ENCODE measurements around the gene RPH3AL.
"Not testable (repeated sequence)": the region's sequence is repeated elsewhere in the genome, so short reads cannot be mapped to it uniquely, and the experiment has no call there.

Gene RPH3AL

GRCh38 chr17:205817-206216, 146.8 kb downstream of the RPH3AL start:
- H3K9me3 ChIP-seq (ENCODE audit: control insufficient read depth, low read length) = peaks cover 6% of the 10 kb centered on the region
- no peaks in the 10 kb centered on the region for H3K36me3 ChIP-seq (ENCODE audit: control insufficient read depth, insufficient read depth, low read length, severe bottlenecking)
- no peak overlapping the region for H3K4me3 ChIP-seq (ENCODE audit: low read length)
- H3K4me1 ChIP-seq (ENCODE audit: control insufficient read depth, insufficient read depth, low read length) = no peaks in the 10 kb centered on the region
- no peak for DNase-seq (ENCODE audit: low read depth)
- no peak overlapping the region for H3K9ac ChIP-seq (ENCODE audit: low read length)
- peaks cover 39% of the 10 kb centered on the region for H3K27me3 ChIP-seq (replicated peaks; ENCODE audit: control insufficient read depth, insufficient read depth, low read length)

DNA sequence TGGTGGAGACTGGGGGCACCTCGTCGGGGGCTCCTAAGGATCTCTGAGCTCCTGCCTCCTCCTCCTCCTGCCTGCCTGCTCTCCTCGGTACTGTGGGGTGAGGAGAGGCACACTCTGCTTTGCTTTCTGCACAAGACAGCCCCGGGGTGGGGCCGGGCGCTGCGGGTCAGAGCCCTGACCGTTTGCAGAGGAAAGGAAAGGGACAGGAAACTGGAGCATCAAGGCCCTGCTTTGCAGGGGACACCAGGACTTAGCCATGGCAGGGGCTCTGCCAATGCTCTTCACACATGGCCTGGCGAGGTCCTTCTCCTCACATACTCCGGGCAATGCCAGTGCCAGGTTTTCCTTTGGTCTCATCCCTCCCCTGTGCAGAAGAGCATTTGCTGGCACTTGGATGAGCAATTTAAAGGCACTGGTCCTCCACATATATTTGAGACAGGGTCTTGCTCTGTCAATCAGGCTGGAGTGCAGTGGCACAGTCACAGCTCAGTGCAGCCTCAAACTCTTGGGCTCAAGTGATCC, 147.4 kb downstream of the RPH3AL start:
- H3K4me3 ChIP-seq (ENCODE audit: low read length) = no peak overlapping the region
- no peaks in the 10 kb centered on the region for H3K4me1 ChIP-seq (ENCODE audit: control insufficient read depth, insufficient read depth, low read length)
- no peak overlapping the region for H3K9ac ChIP-seq (ENCODE audit: low read length)
- H3K36me3 ChIP-seq (ENCODE audit: control insufficient read depth, insufficient read depth, low read length, severe bottlenecking) = no peaks in the 10 kb centered on the region
- H3K9me3 ChIP-seq (ENCODE audit: control insufficient read depth, low read length) = peaks cover 6% of the 10 kb centered on the region
- DNase-seq (ENCODE audit: low read depth) = no peak
- H3K27me3 ChIP-seq (replicated peaks; ENCODE audit: control insufficient read depth, insufficient read depth, low read length) = peaks cover 45% of the 10 kb centered on the region

DNA sequence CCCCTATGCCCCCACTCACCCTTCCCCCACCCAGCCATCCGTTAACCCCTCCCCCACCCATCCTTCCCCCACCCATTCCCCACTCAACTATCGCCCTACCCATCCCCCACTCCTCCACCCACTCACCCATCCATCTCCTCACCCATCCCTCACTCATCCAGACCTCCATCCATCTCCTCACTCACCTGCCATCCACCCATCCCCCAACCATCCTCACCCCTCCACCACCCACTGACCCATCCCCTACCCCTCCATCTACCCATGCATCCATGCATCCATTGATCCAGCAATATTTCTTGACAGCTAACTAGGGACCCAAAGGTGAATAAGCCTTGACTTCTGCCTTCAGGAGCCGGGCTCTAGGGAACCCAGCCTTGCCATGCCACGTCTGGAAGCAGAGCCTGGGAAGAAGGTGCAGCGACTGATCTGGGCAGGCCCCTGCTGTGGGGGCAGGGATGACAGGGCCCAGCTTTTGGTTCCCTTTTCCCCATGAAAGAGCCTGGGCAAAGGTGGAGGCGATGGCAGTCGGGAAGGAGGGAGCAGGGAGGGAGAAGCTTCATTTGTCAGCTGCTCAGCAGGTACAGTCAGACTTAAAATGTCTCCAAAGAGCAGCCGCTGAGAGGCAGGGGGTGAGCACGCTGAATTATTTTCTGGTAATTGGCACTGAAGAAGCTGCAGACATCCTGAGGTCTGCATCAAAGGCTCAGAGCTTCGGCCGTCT, 148.0 kb downstream of the RPH3AL start:
- H3K27me3 ChIP-seq (replicated peaks; ENCODE audit: control insufficient read depth, insufficient read depth, low read length) = peaks cover 51% of the 10 kb centered on the region
- DNase-seq (ENCODE audit: low read depth) = no peak
- H3K9me3 ChIP-seq (ENCODE audit: control insufficient read depth, low read length) = peaks cover 6% of the 10 kb centered on the region
- H3K4me3 ChIP-seq (ENCODE audit: low read length) = no peak overlapping the region
- no peaks in the 10 kb centered on the region for H3K4me1 ChIP-seq (ENCODE audit: control insufficient read depth, insufficient read depth, low read length)
- no peaks in the 10 kb centered on the region for H3K36me3 ChIP-seq (ENCODE audit: control insufficient read depth, insufficient read depth, low read length, severe bottlenecking)
- H3K9ac ChIP-seq (ENCODE audit: low read length) = no peak overlapping the region

- DNase-seq (ENCODE audit: low read depth) = no peak
- Histone ChIP-seq H3K4me1 (ENCODE audit: control insufficient read depth, insufficient read depth, low read length) (peaks cover 3% of the 10 kb centered on the region), H3K36me3 (ENCODE audit: control insufficient read depth, insufficient read depth, low read length, severe bottlenecking) (no peaks in the 10 kb centered on the region), H3K9me3 (ENCODE audit: control insufficient read depth, low read length) (no peaks in the 10 kb centered on the region), H3K27me3 (replicated peaks; ENCODE audit: control insufficient read depth, insufficient read depth, low read length) (peaks cover 48% of the 10 kb centered on the region), H3K4me3 (ENCODE audit: low read length) (no peak overlapping the region), H3K9ac (ENCODE audit: low read length) (no peak overlapping the region)
Observed at GRCh38 chr17:202501-202951, 150.1 kb downstream of the RPH3AL start.

- H3K9me3 ChIP-seq (ENCODE audit: control insufficient read depth, low read length); H3K4me1 ChIP-seq (ENCODE audit: control insufficient read depth, insufficient read depth, low read length); H3K9ac ChIP-seq (ENCODE audit: low read length); H3K36me3 ChIP-seq (ENCODE audit: control insufficient read depth, insufficient read depth, low read length, severe bottlenecking); H3K4me3 ChIP-seq (ENCODE audit: low read length); DNase-seq (ENCODE audit: low read depth): not testable (repeated sequence)
- peaks cover 52% of the 10 kb centered on the region for H3K27me3 ChIP-seq (replicated peaks; ENCODE audit: control insufficient read depth, insufficient read depth, low read length)
Observed at GRCh38 chr17:201736-202135, 150.9 kb downstream of the RPH3AL start.

DNA sequence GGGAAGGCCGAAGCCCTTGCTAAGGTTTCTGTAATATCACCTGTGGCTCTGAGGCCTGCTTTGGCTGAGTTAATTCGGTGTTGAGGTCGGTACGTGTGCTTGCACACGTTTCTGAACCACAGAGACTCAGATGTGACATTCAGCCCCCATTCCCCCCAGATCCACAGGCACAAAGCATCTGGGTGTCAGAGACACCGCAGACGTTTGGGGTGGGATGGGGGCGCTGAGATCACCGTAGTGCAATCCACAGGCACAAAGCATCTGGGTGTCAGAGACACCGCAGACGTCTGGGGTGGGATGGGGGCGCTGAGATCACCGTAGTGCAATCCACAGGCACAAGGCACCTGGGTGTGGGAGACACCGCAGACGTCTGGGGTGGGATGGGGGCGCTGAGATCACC, 151.3 kb downstream of the RPH3AL start:
- not testable (repeated sequence) for H3K36me3 ChIP-seq (ENCODE audit: control insufficient read depth, insufficient read depth, low read length, severe bottlenecking); DNase-seq (ENCODE audit: low read depth); H3K4me3 ChIP-seq (ENCODE audit: low read length); H3K9me3 ChIP-seq (ENCODE audit: control insufficient read depth, low read length); H3K4me1 ChIP-seq (ENCODE audit: control insufficient read depth, insufficient read depth, low read length); H3K9ac ChIP-seq (ENCODE audit: low read length)
- H3K27me3 ChIP-seq (replicated peaks; ENCODE audit: control insufficient read depth, insufficient read depth, low read length) = peaks cover 56% of the 10 kb centered on the region

DNA sequence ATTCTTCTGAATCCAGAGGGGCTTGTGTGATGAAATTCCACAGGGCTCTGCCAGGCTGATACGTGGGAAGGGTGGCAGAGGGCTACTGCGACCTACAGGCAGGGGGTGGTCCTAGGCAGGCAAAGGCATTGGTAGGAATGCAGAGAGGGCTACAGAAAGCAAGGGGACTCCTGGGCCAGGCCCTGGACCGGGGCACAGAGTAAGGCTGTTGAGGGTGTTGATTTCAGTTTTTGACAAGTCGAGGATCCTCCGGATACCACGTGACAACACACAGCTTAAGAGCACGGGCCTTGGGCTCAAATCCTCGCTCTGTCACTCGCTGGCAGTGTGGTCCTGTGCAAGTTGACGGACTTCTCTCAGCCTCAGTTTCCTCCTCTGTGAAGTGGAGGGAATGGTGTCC, 152.0 kb downstream of the RPH3AL start:
- Histone ChIP-seq H3K4me3 (ENCODE audit: low read length) (no peak overlapping the region), H3K9ac (ENCODE audit: low read length) (no peak overlapping the region), H3K9me3 (ENCODE audit: control insufficient read depth, low read length) (no peaks in the 10 kb centered on the region), H3K36me3 (ENCODE audit: control insufficient read depth, insufficient read depth, low read length, severe bottlenecking) (no peaks in the 10 kb centered on the region), H3K27me3 (replicated peaks; ENCODE audit: control insufficient read depth, insufficient read depth, low read length) (peaks cover 63% of the 10 kb centered on the region), H3K4me1 (ENCODE audit: control insufficient read depth, insufficient read depth, low read length) (peaks cover 3% of the 10 kb centered on the region)
- DNase-seq (ENCODE audit: low read depth) = no peak

DNA sequence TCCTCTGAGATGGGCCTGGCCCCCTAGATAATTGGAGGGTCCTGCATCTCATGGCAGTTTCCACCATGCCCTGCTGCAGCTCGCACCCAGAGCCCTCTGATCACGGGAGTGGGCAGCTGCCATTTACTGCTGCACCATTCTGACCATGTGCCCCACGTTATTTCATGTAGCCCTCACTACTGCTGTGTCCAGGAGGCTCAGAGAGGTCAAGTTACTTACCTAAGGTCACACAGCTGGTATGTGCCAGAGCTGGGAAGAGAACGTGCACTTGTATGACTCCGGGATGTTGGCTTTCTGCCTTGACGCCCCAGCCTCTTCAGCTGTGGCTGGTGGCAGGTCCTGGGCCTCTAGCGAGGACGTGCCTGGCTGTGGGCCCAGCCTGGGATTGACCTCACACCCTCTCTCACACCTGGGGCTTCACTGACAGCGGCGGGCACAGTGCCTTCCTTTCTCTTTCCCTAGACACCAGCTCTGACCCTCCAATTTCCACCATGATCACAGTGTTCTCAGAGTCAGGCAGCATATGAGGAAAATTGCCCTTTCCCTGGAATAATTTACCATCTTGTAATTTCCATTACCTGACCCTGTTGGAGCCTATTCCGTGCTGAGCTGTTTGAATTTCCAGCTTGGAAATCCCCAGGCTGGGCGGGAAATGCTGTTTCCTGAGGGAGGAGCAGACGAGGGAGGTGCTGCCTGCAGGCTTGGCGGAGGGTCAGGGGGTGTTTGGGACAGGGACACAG, 152.6 kb downstream of the RPH3AL start:
- DNase-seq (ENCODE audit: low read depth) = no peak
- peaks cover 3% of the 10 kb centered on the region for H3K4me1 ChIP-seq (ENCODE audit: control insufficient read depth, insufficient read depth, low read length)
- peaks cover 68% of the 10 kb centered on the region for H3K27me3 ChIP-seq (replicated peaks; ENCODE audit: control insufficient read depth, insufficient read depth, low read length)
- no peak overlapping the region for H3K4me3 ChIP-seq (ENCODE audit: low read length)
- no peak overlapping the region for H3K9ac ChIP-seq (ENCODE audit: low read length)
- no peaks in the 10 kb centered on the region for H3K36me3 ChIP-seq (ENCODE audit: control insufficient read depth, insufficient read depth, low read length, severe bottlenecking)
- no peaks in the 10 kb centered on the region for H3K9me3 ChIP-seq (ENCODE audit: control insufficient read depth, low read length)

DNA sequence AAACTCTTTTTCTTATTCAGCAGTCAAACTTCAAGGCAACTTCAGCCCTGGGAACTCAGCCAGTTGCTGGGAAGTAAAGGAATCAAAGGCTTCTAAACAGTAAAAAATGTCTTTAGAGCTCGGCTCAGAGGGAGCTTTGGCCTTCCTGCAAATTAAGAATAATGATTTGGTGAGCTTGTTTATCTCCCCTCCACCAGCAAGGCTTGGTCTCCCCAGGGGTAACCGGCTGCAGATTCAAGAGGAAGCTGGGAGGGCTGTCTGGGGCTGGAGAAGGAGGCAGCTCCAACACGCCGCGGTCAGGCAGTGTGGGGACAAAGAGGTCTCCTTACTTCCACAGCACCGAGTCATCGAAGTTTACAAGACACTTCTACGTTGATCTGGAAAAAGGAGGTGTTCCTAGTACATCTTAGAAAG, 153.4 kb downstream of the RPH3AL start:
- peak; percentile 38 for DNase-seq (ENCODE audit: low read depth)
- no peaks in the 10 kb centered on the region for H3K9me3 ChIP-seq (ENCODE audit: control insufficient read depth, low read length)
- no peak overlapping the region for H3K4me3 ChIP-seq (ENCODE audit: low read length)
- no peak overlapping the region for H3K9ac ChIP-seq (ENCODE audit: low read length)
- H3K36me3 ChIP-seq (ENCODE audit: control insufficient read depth, insufficient read depth, low read length, severe bottlenecking) = no peaks in the 10 kb centered on the region
- H3K4me1 ChIP-seq (ENCODE audit: control insufficient read depth, insufficient read depth, low read length) = peaks cover 3% of the 10 kb centered on the region
- H3K27me3 ChIP-seq (replicated peaks; ENCODE audit: control insufficient read depth, insufficient read depth, low read length) = peaks cover 64% of the 10 kb centered on the region

DNA sequence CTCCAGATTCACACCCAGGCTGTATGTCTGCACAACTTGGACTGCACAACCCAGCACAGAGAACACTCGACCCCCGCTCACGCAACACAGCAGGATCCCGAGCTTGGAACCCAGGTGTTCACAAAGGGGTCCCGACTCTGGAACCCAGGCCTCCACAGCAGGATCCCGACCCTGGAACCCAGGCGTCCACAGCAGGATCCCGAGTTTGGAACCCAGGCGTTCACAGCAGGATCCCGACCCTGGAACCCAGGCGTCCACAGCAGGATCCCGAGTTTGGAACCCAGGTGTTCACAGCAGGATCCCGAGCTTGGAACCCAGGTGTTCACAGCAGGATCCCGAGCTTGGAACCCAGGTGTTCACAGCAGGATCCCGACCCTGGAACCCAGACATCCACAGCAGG, 154.4 kb downstream of the RPH3AL start:
- H3K27me3 ChIP-seq (replicated peaks; ENCODE audit: control insufficient read depth, insufficient read depth, low read length) = peaks cover 63% of the 10 kb centered on the region
- not testable (repeated sequence) for H3K9ac ChIP-seq (ENCODE audit: low read length); H3K9me3 ChIP-seq (ENCODE audit: control insufficient read depth, low read length); H3K4me1 ChIP-seq (ENCODE audit: control insufficient read depth, insufficient read depth, low read length); H3K4me3 ChIP-seq (ENCODE audit: low read length); H3K36me3 ChIP-seq (ENCODE audit: control insufficient read depth, insufficient read depth, low read length, severe bottlenecking); DNase-seq (ENCODE audit: low read depth)

DNA sequence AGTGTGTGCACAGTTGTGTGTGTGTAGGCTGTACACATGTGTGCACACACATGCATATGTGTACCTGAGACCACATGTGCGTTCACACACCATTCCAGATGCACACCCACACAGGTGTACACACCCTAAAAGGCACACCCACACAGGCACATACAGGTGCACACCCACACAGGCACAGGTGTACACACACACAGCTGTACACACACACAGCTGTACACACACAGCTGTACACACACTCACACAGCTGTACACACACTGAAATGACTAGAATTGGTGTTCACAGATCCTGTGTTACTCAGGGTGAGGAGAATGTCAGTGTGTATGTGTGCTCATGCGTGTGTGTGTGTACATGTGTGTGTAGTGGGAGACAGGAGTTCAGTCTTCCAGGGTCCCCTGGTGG, 155.3 kb downstream of the RPH3AL start:
- peaks cover 61% of the 10 kb centered on the region for H3K27me3 ChIP-seq (replicated peaks; ENCODE audit: control insufficient read depth, insufficient read depth, low read length)

More for the DNA sequence above, 155.3 kb downstream of the RPH3AL start:
- Histone ChIP-seq H3K4me3 (ENCODE audit: low read length) (no peak overlapping the region), H3K9ac (ENCODE audit: low read length) (no peak overlapping the region), H3K4me1 (ENCODE audit: control insufficient read depth, insufficient read depth, low read length) (peaks cover 3% of the 10 kb centered on the region), H3K36me3 (ENCODE audit: control insufficient read depth, insufficient read depth, low read length, severe bottlenecking) (no peaks in the 10 kb centered on the region), H3K9me3 (ENCODE audit: control insufficient read depth, low read length) (no peaks in the 10 kb centered on the region)
- no peak for DNase-seq (ENCODE audit: low read depth)
